Breast epithelium (tissue), 3 donors: ENCODE measurements around the gene KLHL15.

Source experiments
- CTCF ChIP-seq, 3 donors: fragments of 450-650 bp; IDR thresholded peaks; one replicate each; pipeline ENCODE4 v1.5.1; 2016 to 2017; ENCODE audit warnings: antibody characterized with exemption in 3 of 3, mild to moderate bottlenecking in 3 of 3, moderate library complexity in 3 of 3
- POLR2A ChIP-seq: fragments of 450-650 bp; IDR thresholded peaks from one replicate; pipeline ENCODE4 v1.6.1; 2016; ENCODE audit warnings: antibody characterized with exemption, mild to moderate bottlenecking, moderate library complexity
- POLR2AphosphoS5 ChIP-seq, 3 donors: sonication (generic); formaldehyde crosslinking; IDR thresholded peaks; one replicate each; pipeline ENCODE4 v1.6.1; 2017; ENCODE audit warnings: antibody characterized with exemption in 3 of 3

- TF ChIP-seq CTCF (IDR thresholded peaks at IDR 0.05) (no peak), POLR2A (no peak), POLR2AphosphoS5 (IDR thresholded peaks at IDR 0.05) (no peak)
Measured at GRCh38 chrX:23938690-23939089, 88.3 kb downstream of the KLHL15 start.
